H1 (cell line): Measurements from ENCODE around the gene WNT7A.

Source experiments
- ASH2L ChIP-seq: fragments of 200-600, 300-600 bp; sonication (generic); IDR thresholded peaks from one replicate; pipeline ENCODE4 v1.7.1; 2017; ENCODE audit warnings: low read length
- EGR1 ChIP-seq: IDR thresholded peaks from 2 replicates; pipeline ENCODE4 v1.6.1; 2011; ENCODE audit warnings: low read depth, low read length, borderline replicate concordance
- EZH2 ChIP-seq: fragments of 200-600 bp; sonication (generic); IDR thresholded peaks from 2 replicates; pipeline ENCODE4 v1.7.1; 2012; ENCODE audit warnings: low read depth, mild to moderate bottlenecking, moderate library complexity, low read length, inconsistent platforms; ENCODE audit not compliant: severe bottlenecking
- GTF2F1 ChIP-seq: IDR thresholded peaks from 2 replicates; pipeline ENCODE4 v1.6.1; 2012; ENCODE audit warnings: low read depth, low read length, improper control_type of control experiment, borderline replicate concordance
- JUND ChIP-seq: IDR thresholded peaks from 2 replicates; pipeline ENCODE4 v1.6.1; 2011; ENCODE audit warnings: mild to moderate bottlenecking, improper control_type of control experiment, low read length
- KDM5A ChIP-seq: fragments of 200-600 bp; IDR thresholded peaks from 2 replicates; pipeline ENCODE4 v1.7.1; 2012; ENCODE audit warnings: mild to moderate bottlenecking, low read length, inconsistent platforms, mixed read lengths
- NRF1 ChIP-seq: IDR thresholded peaks from 2 replicates; pipeline ENCODE4 v1.6.1; 2011; ENCODE audit warnings: mild to moderate bottlenecking, low read depth, low read length, improper control_type of control experiment
- POLR2A ChIP-seq, 2 experiments: IDR thresholded peaks; 1 replicate in 1 of 2; 2 replicates in 1 of 2; pipeline ENCODE4 v1.6.1; 2011; ENCODE audit warnings: low read depth in 2 of 2, low read length in 2 of 2, mild to moderate bottlenecking in 2 of 2; ENCODE audit errors: control extremely low read depth in 1 of 2
- SP1 ChIP-seq: IDR thresholded peaks from 2 replicates; pipeline ENCODE4 v1.6.1; 2011; ENCODE audit warnings: low read depth, low read length
- SUZ12 ChIP-seq: fragments of 200-600 bp; sonication (generic); IDR thresholded peaks from 2 replicates; pipeline ENCODE4 v1.6.1; 2012; ENCODE audit warnings: mild to moderate bottlenecking, inconsistent platforms, low read length, moderate library complexity, mixed read lengths
- TBP ChIP-seq: IDR thresholded peaks from 2 replicates; pipeline ENCODE4 v1.6.1; 2011; ENCODE audit warnings: low read depth, low read length, improper control_type of control experiment
- TF ChIP-seq, protein P1 (sequence below), 3 experiments: IDR thresholded peaks; 1 replicate in 2 of 3; 2 replicates in 1 of 3; pipeline versions ENCODE4 v1.5.1 to v1.6.1; 2011; ENCODE audit warnings: low read length in 3 of 3, mild to moderate bottlenecking in 3 of 3, inconsistent platforms in 2 of 3, low read depth in 1 of 3, moderate library complexity in 1 of 3; ENCODE audit not compliant: insufficient read depth in 1 of 3; ENCODE audit errors: control extremely low read depth in 1 of 3
- TF ChIP-seq, protein P2 (sequence below): IDR thresholded peaks from 2 replicates; pipeline ENCODE4 v1.6.1; 2012; ENCODE audit warnings: inconsistent platforms

DNA sequence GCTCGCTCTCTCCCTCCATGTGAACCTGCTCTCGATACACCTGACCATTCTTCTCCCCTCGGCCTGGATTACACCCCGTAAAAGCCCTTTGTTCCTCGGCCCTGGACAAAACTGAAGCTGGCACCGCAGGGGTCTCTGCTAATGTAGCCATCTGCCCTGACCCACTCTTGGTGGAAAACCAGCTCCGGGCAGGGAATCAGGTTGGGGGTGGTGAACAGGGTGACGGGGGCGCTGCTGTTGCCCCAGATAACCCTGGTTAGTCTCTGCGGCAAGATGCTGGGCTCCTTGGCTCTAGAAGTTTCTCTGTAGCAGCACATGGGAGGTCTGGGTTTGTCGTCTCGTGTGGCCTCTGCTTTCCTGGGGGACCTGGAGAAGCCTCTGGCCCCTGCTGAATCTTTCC is 86.4 kb downstream of the WNT7A start:
- TF ChIP-seq TBP = no peak
- TF ChIP-seq SP1 = no peak
- TF ChIP-seq ASH2L = no peak
- TF ChIP-seq, protein P1, sequence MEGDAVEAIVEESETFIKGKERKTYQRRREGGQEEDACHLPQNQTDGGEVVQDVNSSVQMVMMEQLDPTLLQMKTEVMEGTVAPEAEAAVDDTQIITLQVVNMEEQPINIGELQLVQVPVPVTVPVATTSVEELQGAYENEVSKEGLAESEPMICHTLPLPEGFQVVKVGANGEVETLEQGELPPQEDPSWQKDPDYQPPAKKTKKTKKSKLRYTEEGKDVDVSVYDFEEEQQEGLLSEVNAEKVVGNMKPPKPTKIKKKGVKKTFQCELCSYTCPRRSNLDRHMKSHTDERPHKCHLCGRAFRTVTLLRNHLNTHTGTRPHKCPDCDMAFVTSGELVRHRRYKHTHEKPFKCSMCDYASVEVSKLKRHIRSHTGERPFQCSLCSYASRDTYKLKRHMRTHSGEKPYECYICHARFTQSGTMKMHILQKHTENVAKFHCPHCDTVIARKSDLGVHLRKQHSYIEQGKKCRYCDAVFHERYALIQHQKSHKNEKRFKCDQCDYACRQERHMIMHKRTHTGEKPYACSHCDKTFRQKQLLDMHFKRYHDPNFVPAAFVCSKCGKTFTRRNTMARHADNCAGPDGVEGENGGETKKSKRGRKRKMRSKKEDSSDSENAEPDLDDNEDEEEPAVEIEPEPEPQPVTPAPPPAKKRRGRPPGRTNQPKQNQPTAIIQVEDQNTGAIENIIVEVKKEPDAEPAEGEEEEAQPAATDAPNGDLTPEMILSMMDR (IDR thresholded peaks at IDR 0.05; ENCODE audit: control extremely low read depth in 1 of 3, insufficient read depth in 1 of 3, low read depth in 1 of 3, low read length in 3 of 3) = no peak
- TF ChIP-seq EZH2 = no peak
- TF ChIP-seq KDM5A = no peak
- TF ChIP-seq, protein P2, sequence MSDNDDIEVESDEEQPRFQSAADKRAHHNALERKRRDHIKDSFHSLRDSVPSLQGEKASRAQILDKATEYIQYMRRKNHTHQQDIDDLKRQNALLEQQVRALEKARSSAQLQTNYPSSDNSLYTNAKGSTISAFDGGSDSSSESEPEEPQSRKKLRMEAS = no peak
- TF ChIP-seq SUZ12 = no peak
- TF ChIP-seq EGR1 = no peak
- TF ChIP-seq JUND = no peak
- TF ChIP-seq POLR2A (IDR thresholded peaks at IDR 0.05; ENCODE audit: control extremely low read depth in 1 of 2, low read depth in 2 of 2, low read length in 2 of 2) = no peak
- no peak for TF ChIP-seq GTF2F1
- no peak for TF ChIP-seq NRF1
